ENCODE results near the gene RAB28. TPM values are rescaled to one million over a fixed set of nuclear protein-coding genes. Genes with fewer than 3 reads are reported as not detected.

RAB28 gene
- total RNA-seq, 1 donor from 2014 or later, result 67.3 TPM

DNA sequence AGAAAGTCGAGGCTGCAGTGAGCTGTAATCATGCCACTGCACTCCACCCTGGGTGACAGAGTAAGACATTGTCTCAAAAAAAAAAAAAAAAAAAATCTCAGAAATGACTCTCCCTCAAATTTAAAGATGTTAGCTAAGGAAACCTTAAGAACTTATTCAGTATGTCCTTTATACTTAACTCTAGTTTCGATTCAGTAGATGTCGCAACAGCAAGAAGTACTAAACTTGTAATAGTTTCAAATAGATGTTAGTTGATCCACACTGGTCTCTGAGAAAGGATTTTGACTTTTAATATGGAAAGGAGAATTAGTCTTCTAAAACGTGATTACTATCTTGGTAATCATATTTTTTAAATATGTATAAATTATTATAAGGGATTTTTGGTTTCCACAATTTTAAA lies 30.6 kb upstream of the RAB28 start:
- H3K4me1 Mint-ChIP-seq, result peaks cover 11% of the 10 kb centered on the region
- H3F3A ChIP-seq (ENCODE audit: low read depth), result no peaks in the 10 kb centered on the region
- H2AFZ ChIP-seq (replicated peaks), result no peak overlapping the region

GRCh38 chr4:13511101-13511500 lies 27.0 kb upstream of the RAB28 start:
- H3K4me1 Mint-ChIP-seq, result no peaks in the 10 kb centered on the region
- H4K20me1 ChIP-seq (ENCODE audit: low read depth), result no peaks in the 10 kb centered on the region
- no peaks in the 10 kb centered on the region for H3F3A ChIP-seq (ENCODE audit: low read depth)
- no peak overlapping the region for H3K4me3 ChIP-seq
- H3K27ac Mint-ChIP-seq, result no peak overlapping the region
- no peak overlapping the region for H3K4me3 Mint-ChIP-seq
- H3K79me2 ChIP-seq (ENCODE audit: low read depth), result no peaks in the 10 kb centered on the region
- no peaks in the 10 kb centered on the region for H3K27me3 ChIP-seq
- no peak overlapping the region for H3K27ac ChIP-seq
- no peak for TF ChIP-seq EZH2 (IDR thresholded peaks at IDR 0.05)
- TF ChIP-seq, protein P1, sequence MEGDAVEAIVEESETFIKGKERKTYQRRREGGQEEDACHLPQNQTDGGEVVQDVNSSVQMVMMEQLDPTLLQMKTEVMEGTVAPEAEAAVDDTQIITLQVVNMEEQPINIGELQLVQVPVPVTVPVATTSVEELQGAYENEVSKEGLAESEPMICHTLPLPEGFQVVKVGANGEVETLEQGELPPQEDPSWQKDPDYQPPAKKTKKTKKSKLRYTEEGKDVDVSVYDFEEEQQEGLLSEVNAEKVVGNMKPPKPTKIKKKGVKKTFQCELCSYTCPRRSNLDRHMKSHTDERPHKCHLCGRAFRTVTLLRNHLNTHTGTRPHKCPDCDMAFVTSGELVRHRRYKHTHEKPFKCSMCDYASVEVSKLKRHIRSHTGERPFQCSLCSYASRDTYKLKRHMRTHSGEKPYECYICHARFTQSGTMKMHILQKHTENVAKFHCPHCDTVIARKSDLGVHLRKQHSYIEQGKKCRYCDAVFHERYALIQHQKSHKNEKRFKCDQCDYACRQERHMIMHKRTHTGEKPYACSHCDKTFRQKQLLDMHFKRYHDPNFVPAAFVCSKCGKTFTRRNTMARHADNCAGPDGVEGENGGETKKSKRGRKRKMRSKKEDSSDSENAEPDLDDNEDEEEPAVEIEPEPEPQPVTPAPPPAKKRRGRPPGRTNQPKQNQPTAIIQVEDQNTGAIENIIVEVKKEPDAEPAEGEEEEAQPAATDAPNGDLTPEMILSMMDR (IDR thresholded peaks at IDR 0.05), result no peak
- no peak for TF ChIP-seq EZH2phosphoT487 (IDR thresholded peaks at IDR 0.05)
- H2AFZ ChIP-seq (replicated peaks), result no peak overlapping the region
- peaks cover 9% of the 10 kb centered on the region for H3K4me1 ChIP-seq
- H3K9me3 ChIP-seq (ENCODE audit: low read depth), result no peaks in the 10 kb centered on the region
- H3K9ac ChIP-seq, result no peak overlapping the region
- H3K36me3 Mint-ChIP-seq, result no peaks in the 10 kb centered on the region
- H3K4me2 ChIP-seq, result no peak overlapping the region
- no peak for DNase-seq (ENCODE audit: low spot score)
- no peaks in the 10 kb centered on the region for H3K36me3 ChIP-seq
- H3K27me3 Mint-ChIP-seq (ENCODE audit: insufficient read depth, low read depth), result peaks cover 2% of the 10 kb centered on the region
- H3K9me3 Mint-ChIP-seq, result no peaks in the 10 kb centered on the region

More for the DNA sequence above, 30.6 kb upstream of the RAB28 start:
- Histone ChIP-seq H3K9me3 (ENCODE audit: low read depth) (no peaks in the 10 kb centered on the region), H3K4me3 (no peak overlapping the region), H3K27ac (no peak overlapping the region), H3K4me1 (peaks cover 9% of the 10 kb centered on the region), H3K36me3 (no peaks in the 10 kb centered on the region), H3K27me3 (peaks cover 12% of the 10 kb centered on the region), H3K9ac (no peak overlapping the region), H3K79me2 (ENCODE audit: low read depth) (no peaks in the 10 kb centered on the region), H3K4me2 (no peak overlapping the region), H4K20me1 (ENCODE audit: low read depth) (no peaks in the 10 kb centered on the region)
- DNase-seq (ENCODE audit: low spot score), result no peak
- H3K36me3 Mint-ChIP-seq, result no peaks in the 10 kb centered on the region
- TF ChIP-seq EZH2 (IDR thresholded peaks at IDR 0.05), result no peak
- TF ChIP-seq, protein P1 (IDR thresholded peaks at IDR 0.05), result no peak
- no peak for TF ChIP-seq EZH2phosphoT487 (IDR thresholded peaks at IDR 0.05)
- no peak overlapping the region for H3K27ac Mint-ChIP-seq
- H3K4me3 Mint-ChIP-seq, result no peak overlapping the region
- peaks cover 2% of the 10 kb centered on the region for H3K27me3 Mint-ChIP-seq (ENCODE audit: insufficient read depth, low read depth)
- no peaks in the 10 kb centered on the region for H3K9me3 Mint-ChIP-seq

DNA sequence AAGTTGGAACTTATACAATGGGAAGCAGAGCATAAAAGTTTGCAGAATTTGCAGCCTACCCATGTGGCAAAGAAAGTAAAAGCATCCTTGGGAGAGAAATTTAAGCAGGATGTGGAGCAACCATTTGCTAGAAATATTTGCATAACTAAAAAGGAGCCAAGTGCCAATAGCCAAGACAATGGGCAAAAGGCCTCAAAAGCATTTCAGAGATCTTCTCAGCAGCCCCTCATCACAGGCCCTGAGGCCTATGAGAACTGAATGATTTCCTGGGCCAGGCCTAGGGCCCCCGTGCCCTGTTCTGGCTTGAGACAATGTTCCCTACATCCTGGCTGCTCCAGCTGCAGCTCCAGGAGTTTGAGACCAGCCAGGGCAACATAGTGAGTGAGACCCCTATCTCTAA lies 25.3 kb upstream of the RAB28 start:
- no peaks in the 10 kb centered on the region for H3K9me3 ChIP-seq (ENCODE audit: low read depth)
- H3K27ac ChIP-seq, result no peak overlapping the region
- no peak overlapping the region for H3K9ac ChIP-seq
- Mint-ChIP-seq H3K9me3 (no peaks in the 10 kb centered on the region), H3K27ac (no peak overlapping the region), H3K4me3 (no peak overlapping the region), H3K36me3 (no peaks in the 10 kb centered on the region), H3K4me1 (no peaks in the 10 kb centered on the region), H3K27me3 (ENCODE audit: insufficient read depth, low read depth) (peaks cover 3% of the 10 kb centered on the region)
- TF ChIP-seq EZH2 (IDR thresholded peaks at IDR 0.05) (no peak), EZH2phosphoT487 (IDR thresholded peaks at IDR 0.05) (no peak)
- TF ChIP-seq, protein P1 (IDR thresholded peaks at IDR 0.05), result no peak
- H3K27me3 ChIP-seq, result no peaks in the 10 kb centered on the region
- H3F3A ChIP-seq (ENCODE audit: low read depth), result no peaks in the 10 kb centered on the region
- H4K20me1 ChIP-seq (ENCODE audit: low read depth), result no peaks in the 10 kb centered on the region
- H2AFZ ChIP-seq (replicated peaks), result no peak overlapping the region
- DNase-seq (ENCODE audit: low spot score), result no peak
- no peak overlapping the region for H3K4me3 ChIP-seq
- H3K79me2 ChIP-seq (ENCODE audit: low read depth), result no peaks in the 10 kb centered on the region
- H3K36me3 ChIP-seq, result no peaks in the 10 kb centered on the region
- H3K4me2 ChIP-seq, result no peak overlapping the region
- H3K4me1 ChIP-seq, result no peaks in the 10 kb centered on the region
